Measurements from ENCODE around the gene STKLD1.

STKLD1 gene

GRCh38 chr9:133346021-133346785 is 30.0 kb upstream of the STKLD1 start:
- no peak for DNase-seq

- DNase-seq: no peak
Observed at GRCh38 chr9:133347515-133347984, 28.6 kb upstream of the STKLD1 start.

DNA sequence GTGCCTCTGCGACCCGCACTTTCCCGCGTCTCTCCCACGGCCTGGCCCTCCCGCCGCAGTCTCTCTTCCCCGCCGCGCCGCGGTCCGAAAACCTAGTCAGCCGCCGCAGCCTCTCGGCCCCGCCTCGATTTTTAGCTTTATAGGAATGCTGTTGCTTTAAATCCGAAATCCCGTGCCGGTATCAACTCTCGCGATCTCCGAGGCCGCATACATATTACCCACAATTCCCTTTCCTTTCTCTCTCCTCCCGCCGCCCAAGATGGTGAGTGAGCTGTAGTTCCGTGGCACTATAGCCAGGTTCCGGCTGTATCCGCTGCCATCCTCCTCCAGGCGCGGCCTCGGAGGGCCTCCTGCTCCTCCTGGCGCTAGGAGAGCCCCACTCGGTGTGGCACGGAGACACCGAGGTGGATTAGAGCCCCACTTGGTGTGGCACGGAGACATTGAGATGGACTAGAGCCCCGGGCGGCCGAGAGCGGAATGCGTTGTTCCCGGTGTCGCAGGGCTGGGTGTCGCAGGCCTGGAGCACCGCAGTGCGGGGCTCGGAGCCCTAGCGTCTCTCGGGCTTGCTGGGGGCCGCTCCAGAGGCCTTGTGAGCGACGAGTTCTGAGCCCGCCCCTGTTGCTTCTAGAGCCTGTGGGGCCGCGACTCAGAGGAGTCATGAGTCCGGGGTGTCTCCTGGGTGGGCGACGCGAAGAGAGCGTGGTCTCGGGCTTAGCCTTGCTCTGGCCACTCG is 28.0 kb upstream of the STKLD1 start, which contains the start of the genes MED22 and RPL7A:
Gene MED22 (minus strand): TSS at position 147 of the 733 bp plus-strand sequence. CDS start 1,469 bp downstream, outside the sequence.
Gene RPL7A (plus strand): TSS at position 234 of the 733 bp plus-strand sequence. CDS start 26 bp downstream, at position 260.
- DNase-seq: peak; percentile 92

DNA sequence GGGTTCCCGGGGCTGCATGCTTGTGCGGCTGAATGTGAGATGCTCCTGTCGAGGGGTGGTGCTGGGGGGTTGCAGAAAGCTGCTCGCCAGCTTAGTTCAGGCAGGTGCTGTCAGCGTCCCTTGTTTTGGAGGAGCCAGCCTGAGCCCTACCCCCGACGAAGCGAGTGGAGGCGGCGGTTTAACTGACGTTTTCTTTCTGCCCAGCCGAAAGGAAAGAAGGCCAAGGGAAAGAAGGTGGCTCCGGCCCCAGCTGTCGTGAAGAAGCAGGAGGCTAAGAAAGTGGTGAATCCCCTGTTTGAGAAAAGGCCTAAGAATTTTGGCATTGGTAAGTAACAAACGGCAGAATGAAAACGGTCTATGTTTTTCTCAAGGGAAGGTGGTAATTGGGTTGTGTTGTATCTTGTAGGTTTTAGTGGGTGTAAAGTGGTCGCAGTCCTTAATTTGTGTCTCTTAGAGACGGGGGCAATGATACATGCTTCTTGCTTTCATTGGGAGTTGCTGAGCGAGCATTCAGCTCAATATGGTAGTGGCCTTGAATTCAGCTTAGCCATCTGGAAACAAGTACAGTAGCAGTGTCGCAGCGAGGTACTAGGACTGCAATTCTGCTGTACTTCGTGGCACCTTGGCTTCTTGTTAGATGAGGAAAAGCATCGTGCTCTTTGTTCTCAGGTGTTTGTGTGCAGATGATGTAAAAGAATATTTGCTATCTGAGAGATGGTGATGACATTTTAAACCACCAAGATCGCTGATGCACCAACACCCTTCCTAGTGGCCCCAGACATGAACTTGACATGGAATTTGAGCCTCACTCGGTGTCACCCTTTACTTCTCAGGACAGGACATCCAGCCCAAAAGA is 27.2 kb upstream of the STKLD1 start:
- no peak for DNase-seq

DNA sequence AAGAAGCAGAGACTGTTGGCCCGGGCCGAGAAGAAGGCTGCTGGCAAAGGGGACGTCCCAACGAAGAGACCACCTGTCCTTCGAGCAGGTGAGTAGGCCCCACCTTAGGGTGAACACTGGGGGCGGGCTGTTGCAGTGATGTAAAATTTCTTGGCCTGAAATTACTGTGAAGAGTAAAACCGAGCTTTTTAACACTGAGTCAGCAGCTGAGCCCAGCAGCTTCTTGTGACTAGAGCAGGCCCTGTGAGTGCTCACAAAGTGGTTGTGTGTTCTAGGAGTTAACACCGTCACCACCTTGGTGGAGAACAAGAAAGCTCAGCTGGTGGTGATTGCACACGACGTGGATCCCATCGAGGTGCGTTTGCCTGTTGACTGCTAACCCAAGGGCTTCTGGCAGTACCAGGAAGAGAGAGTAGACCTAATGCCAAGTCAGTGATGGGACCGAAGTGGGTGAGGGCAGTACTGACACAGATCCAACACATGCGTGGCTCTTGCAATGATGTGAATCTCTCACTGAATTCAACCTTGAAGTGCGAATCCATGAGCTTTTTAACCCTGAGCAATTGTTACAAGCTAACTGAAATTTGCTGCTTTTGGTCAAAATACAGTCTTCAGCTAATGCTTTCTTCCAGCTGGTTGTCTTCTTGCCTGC is 26.1 kb upstream of the STKLD1 start:
- DNase-seq: no peak

DNA sequence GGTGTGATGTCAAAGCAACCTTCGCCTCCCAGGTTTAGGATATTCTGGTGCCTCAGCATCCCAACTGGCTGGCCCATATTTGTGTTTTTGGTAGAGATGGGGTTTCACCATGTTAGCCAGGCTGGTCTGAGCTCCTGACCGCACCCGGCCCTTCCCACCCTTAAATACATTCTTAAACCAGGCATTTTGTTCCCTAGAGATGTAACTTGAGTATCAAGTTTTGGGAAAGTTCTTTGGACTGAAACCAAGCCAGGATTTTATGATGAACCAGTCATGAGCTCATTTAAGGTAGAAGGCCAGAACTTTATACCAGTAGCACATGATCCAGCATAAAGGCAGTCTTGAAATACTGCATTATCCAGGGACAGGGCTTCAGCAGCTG is 24.6 kb upstream of the STKLD1 start:
- no peak for DNase-seq

DNA sequence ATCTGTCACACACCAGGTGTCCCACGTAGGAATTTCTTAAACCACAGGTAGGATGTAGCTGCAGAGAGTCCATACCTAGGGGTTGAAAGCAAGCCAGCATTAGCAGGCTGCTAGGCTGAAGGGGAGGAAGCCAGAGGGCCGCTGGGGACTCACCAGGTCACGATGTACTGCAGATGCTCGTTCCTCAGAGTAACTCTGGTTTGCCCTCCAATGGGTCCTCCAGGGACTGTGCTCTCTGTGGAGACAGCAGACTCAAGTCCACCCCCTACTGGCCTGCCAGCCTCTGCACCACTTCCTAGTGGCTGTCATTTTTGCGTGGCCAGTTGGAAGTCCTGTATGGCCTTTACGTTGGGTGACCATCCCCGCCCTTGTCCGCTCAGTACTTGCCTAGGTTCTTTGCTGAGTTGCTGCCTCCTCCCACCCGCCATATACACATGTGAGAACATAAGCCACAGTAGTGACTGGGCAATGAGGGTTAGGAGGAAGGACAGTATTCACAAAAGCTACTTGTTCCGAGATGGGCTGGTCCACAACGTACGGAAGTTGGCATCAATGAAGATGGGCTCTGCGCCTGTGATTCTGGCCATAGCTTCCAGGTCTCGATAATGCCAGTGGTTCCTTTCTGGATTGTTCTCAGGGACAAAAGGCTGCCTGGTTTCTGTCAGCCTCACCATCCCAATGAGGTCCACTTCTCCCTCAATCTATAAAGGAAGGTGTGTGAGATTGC is 24.1 kb upstream of the STKLD1 start:
- DNase-seq: no peak

DNA sequence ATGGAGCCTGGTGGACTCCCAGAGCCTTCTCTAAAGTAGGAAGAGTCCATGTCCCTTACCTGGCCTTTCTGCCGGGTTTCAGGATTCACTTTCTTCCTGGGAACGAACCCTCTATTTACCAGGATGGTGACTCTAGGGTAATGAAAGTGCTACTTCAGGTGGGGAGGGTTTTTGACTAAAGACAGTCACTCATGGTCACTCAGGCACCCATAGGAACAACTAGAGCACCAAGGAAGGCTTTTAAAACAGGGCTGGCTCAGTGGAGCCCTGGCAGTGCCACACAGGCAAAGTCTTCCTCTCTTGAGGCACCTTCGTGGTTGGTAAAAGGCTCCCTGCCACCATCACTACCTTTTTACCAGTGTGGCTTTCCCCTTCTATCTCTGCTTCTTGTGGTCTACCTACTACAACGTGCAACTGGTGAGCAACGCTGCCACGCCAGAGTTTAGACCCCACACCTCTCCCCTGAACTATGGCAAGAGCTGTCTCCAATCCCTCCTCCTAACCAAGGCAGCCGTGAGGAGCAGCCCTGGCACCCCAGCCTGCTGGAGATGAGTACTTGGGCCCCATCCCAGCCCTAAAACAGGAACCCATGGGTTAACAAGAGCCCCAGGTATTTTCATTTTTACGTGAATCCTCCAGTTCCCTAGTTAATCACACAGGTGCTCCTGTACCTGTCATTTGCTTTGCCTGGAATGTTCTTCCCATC is 23.4 kb upstream of the STKLD1 start:
- no peak for DNase-seq

GRCh38 chr9:133353548-133353947 is 22.6 kb upstream of the STKLD1 start:
- no peak for DNase-seq

GRCh38 chr9:133354766-133355165 is 21.4 kb upstream of the STKLD1 start:
- DNase-seq: no peak

GRCh38 chr9:133355881-133356357 is 20.2 kb upstream of the STKLD1 start:
- no peak for DNase-seq

DNA sequence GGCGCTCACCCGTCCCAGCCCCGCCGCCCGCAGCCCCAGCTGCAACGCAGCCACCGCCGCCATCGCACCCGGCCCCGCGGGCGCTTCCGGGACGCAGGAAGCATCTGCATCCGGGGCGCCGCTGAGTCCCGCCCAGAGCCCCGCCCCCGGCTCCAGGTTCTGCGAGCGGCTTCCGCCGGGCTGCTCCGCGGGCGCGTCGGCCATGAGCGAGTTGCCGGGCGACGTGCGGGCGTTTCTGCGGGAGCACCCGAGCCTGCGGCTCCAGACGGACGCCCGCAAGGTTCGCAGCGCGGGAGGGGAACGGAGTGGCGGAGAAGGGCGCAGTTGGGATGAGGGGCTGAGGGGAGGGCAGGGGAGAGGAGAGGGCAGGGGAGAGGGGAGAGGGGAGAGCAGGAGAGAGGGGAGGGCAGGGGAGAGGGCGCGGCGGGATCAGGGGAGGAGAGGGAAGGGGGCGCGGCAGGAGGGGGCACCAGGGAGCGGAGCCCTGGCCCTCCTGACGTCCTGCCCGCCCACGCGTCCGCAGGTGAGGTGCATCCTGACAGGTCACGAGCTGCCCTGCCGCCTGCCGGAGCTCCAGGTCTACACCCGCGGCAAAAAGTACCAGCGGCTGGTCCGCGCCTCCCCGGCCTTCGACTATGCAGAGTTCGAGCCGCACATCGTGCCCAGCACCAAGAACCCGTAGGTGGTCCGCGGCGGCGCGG is 19.6 kb upstream of the STKLD1 start, which contains the start of the genes SURF1 and SURF2:
Gene SURF1 (minus strand): TSS at position 97 of the 701 bp plus-strand sequence. CDS start 34 bp downstream, at position 63.
Gene SURF2 (plus strand): TSS at position 160 of the 701 bp plus-strand sequence. CDS start 43 bp downstream, at position 203.
- peak; percentile 77 for DNase-seq

GRCh38 chr9:133357656-133358055 is 18.5 kb upstream of the STKLD1 start:
- DNase-seq: no peak

DNA sequence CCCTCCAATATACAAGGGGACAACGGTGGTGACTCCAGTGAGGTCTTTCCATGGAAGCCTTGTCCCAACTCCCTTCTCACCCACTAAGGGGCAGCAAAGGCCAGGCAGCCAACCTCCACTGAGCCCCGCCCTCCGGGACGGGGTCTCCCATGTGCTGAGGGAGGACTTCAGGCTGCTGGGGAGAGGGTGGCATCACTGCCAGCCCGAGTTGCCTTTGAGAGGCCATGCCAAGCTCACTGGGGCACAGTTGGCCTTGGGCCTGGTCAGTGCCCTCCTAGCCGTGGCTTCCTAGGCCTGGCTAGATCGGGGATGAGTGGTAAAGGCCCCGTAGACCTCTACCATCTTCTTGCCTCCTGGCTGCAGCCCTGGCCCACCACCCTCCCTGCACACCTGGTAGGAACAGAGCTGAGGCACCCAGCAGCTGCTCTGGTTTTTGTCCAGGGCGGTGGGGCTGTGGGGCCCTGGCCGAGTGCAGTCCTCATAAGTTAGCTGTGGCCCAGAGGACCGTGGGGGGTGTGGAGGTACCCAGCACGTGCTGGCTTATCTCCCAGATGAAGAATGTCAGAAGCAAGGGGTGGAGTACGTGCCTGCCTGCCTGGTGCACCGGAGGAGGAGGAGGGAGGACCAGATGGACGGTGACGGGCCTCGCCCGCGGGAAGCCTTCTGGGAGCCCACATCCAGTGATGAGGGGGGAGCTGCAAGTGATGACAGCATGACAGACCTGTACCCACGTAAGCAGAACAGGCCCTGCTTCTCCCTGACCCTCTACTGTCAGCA is 16.6 kb upstream of the STKLD1 start:
- DNase-seq: no peak

- DNase-seq: no peak
Observed at GRCh38 chr9:133360400-133361393, 15.5 kb upstream of the STKLD1 start.

- no peak for DNase-seq
Observed at GRCh38 chr9:133361507-133362092, 14.6 kb upstream of the STKLD1 start.

DNA sequence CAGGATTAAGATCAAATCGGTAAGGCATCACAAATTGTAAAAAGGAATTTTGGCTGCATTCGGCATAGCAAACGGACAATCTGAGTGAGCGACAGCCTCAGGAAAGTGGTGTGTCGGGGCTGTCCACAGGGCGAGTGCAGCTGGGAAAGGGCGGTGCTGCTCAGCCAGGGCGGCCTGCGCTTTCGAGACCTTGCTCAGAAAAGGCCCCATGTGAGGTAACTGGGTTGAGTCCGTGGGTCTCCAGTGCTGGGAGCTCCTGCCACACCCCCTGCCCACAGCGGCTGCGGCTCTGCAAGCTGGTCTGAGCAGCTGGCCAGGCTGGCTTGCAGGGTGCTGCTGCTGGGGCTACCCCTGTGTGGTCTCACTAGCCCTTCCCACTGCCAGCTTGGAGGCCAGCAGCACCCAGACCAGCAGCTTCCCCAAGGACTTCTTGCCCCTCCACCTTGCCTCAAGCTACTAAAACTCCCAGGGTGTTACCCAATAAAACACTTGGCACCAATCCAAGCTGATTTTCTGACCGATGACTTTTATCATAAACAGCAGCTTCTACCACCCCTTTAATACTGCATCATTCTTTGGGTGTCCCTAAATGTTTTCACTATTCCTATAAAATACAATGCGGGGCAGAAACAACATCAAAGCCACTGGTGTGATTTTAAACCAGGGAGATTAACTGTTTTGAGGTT is 13.7 kb upstream of the STKLD1 start:
- DNase-seq: no peak
